Activated CD8-positive, alpha-beta T cell treated with anti-CD3 and anti-CD28 coated beads for 36 hours (primary cell): ENCODE results near the gene DPM3. TPM values are rescaled to one million over a fixed set of nuclear protein-coding genes. Genes with fewer than 3 reads are reported as not detected.

Source experiments
- ATAC-seq: fragments of 200-7000 bp; cut with Tn5 transposase; one replicate; pipeline ENCODE4 v1.10.0; 2021; ENCODE audit warnings: mild to moderate bottlenecking, moderate library complexity
- CTCF ChIA-PET: fragments of 350-600 bp; sonication (Branson Sonifier 250); formaldehyde crosslinking; loops from one replicate; lab custom pipeline; 2021; ENCODE audit warnings: antibody characterized with exemption; lab: Charles Lee
- POLR2A ChIA-PET: fragments of 350-600 bp; sonication (Branson Sonifier 250); formaldehyde crosslinking; loops from one replicate; lab custom pipeline; 2021; ENCODE audit warnings: antibody characterized with exemption; lab: Charles Lee
- DNase-seq: peaks from one replicate; pipeline ENCODE4 v3.0.0-alpha.2; 2020
- H3K27ac Mint-ChIP-seq: one replicate; pipeline ENCODE4 v1.8.0; 2021; ENCODE audit warnings: mild to moderate bottlenecking, mixed read lengths
- H3K27me3 Mint-ChIP-seq: one replicate; pipeline ENCODE4 v1.8.0; 2021; ENCODE audit warnings: mixed read lengths
- H3K36me3 Mint-ChIP-seq: one replicate; pipeline ENCODE4 v1.8.0; 2021; ENCODE audit warnings: low read depth, mixed read lengths
- H3K4me1 Mint-ChIP-seq: one replicate; pipeline ENCODE4 v1.8.0; 2021; ENCODE audit warnings: low read depth, mixed read lengths
- H3K4me3 Mint-ChIP-seq: one replicate; pipeline ENCODE4 v1.8.0; 2021; ENCODE audit warnings: mild to moderate bottlenecking, moderate library complexity, mixed read lengths
- H3K9me3 Mint-ChIP-seq: one replicate; pipeline ENCODE4 v1.8.0; 2021; ENCODE audit warnings: mixed read lengths
- intact Hi-C: fragments of 100-400 bp; cut with micrococcal nuclease; formaldehyde crosslinking; loops from one replicate; pipeline ENCODE4 v1.10.0; 2022
- total RNA-seq, 2 experiments: library from RNA; stranded (reverse); gene quantifications; one replicate each; pipeline ENCODE4 v1.2.3, GENCODE V29; 2021
- TF ChIP-seq, protein P1 (sequence below): fragments of 200-600 bp; IDR thresholded peaks from one replicate; pipeline ENCODE4 v1.8.0; 2022; ENCODE audit warnings: antibody characterized with exemption, mild to moderate bottlenecking

The DPM3 gene
- total RNA-seq, 2 experiments from 2014 or later = 37.1 to 38.1 TPM

GRCh38 chr1:155099331-155099730 is 41.0 kb downstream of the DPM3 start:
- ChIA-PET CTCF (interaction anchor here (0.8 to 2.8 kb wide), 5 partner anchors 68 to 74 kb away, joined by 3 to 14 read pairs (median 6); partner anchors contain the start of gene KRTCAP2), POLR2A (no interaction called here)
- no peak overlapping the region for H3K4me3 Mint-ChIP-seq
- no peaks in the 10 kb centered on the region for H3K9me3 Mint-ChIP-seq
- peaks cover 12% of the 10 kb centered on the region for H3K27me3 Mint-ChIP-seq
- no peak overlapping the region for H3K27ac Mint-ChIP-seq
- TF ChIP-seq, protein P1, sequence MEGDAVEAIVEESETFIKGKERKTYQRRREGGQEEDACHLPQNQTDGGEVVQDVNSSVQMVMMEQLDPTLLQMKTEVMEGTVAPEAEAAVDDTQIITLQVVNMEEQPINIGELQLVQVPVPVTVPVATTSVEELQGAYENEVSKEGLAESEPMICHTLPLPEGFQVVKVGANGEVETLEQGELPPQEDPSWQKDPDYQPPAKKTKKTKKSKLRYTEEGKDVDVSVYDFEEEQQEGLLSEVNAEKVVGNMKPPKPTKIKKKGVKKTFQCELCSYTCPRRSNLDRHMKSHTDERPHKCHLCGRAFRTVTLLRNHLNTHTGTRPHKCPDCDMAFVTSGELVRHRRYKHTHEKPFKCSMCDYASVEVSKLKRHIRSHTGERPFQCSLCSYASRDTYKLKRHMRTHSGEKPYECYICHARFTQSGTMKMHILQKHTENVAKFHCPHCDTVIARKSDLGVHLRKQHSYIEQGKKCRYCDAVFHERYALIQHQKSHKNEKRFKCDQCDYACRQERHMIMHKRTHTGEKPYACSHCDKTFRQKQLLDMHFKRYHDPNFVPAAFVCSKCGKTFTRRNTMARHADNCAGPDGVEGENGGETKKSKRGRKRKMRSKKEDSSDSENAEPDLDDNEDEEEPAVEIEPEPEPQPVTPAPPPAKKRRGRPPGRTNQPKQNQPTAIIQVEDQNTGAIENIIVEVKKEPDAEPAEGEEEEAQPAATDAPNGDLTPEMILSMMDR = no peak
- ATAC-seq (no peak), DNase-seq (no peak)
- no peaks in the 10 kb centered on the region for H3K4me1 Mint-ChIP-seq
- intact Hi-C loops = no loop called here
- no peaks in the 10 kb centered on the region for H3K36me3 Mint-ChIP-seq

GRCh38 chr1:155094622-155094948 is 45.7 kb downstream of the DPM3 start:
- peaks cover 12% of the 10 kb centered on the region for H3K27me3 Mint-ChIP-seq
- intact Hi-C loops = loop anchor here (2.0 kb wide), 1 partner anchor 72 kb away; no protein-coding TSS in a partner anchor
- POLR2A ChIA-PET = no interaction called here
- TF ChIP-seq, protein P1 = no peak
- DNase-seq (no peak), ATAC-seq (no peak)
- CTCF ChIA-PET = interaction anchor here (1.2 to 2.1 kb wide), 5 partner anchors 9 to 78 kb away, joined by 3 to 21 read pairs (median 10); partner anchors contain the start of gene KRTCAP2
- no peak overlapping the region for H3K27ac Mint-ChIP-seq
- no peaks in the 10 kb centered on the region for H3K36me3 Mint-ChIP-seq
- H3K9me3 Mint-ChIP-seq = no peaks in the 10 kb centered on the region
- H3K4me3 Mint-ChIP-seq = no peak overlapping the region
- peaks cover 2% of the 10 kb centered on the region for H3K4me1 Mint-ChIP-seq

DNA sequence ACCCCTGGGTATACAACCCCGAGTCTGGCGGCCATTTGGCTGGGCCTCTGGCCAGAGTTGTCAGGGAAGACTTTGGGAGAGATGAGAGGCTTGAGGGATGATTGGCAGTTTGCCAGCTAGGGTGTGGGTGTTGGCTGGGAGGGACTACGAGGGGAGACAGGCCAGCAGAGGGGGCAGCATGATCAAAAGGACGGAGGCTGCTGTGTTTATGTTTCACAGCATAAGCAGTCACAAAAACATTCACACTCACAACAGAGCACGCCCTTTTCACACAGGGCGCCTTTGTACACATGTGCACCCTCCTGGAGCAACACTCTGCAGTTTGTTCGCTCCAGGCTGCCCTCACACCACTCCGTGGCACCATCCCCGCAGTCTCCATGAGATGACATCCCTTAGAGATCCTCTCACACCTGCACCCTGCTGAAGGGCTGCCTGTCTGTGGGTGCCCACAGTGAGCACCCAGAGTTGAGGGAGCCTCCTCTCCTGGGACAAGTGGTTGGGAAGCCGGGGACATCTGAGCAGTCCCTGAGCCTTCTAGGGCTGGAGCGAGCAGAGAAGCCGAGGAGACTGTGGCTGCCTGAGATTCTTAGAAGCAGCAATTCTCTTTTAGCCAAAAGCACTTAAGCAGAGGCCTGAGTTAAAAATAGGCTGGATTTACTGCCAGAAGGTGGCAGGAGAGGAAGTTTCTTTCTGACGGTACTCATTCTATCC is 46.3 kb downstream of the DPM3 start:
- H3K9me3 Mint-ChIP-seq = no peaks in the 10 kb centered on the region
- H3K27ac Mint-ChIP-seq = no peak overlapping the region
- CTCF ChIA-PET = interaction anchor here (1.2 to 6.8 kb wide), 6 partner anchors 8 to 79 kb away, joined by 3 to 312 read pairs (median 12); partner anchors contain the start of genes KRTCAP2 and TRIM46
- ATAC-seq (peak; percentile 52), DNase-seq (no peak)
- POLR2A ChIA-PET = no interaction called here
- intact Hi-C loops = loop anchor here (2.0 kb wide), 1 partner anchor 73 kb away; no protein-coding TSS in a partner anchor
- H3K4me3 Mint-ChIP-seq = no peak overlapping the region
- H3K36me3 Mint-ChIP-seq = no peaks in the 10 kb centered on the region
- peaks cover 2% of the 10 kb centered on the region for H3K4me1 Mint-ChIP-seq
- peaks cover 12% of the 10 kb centered on the region for H3K27me3 Mint-ChIP-seq
- TF ChIP-seq, protein P1 = no peak

GRCh38 chr1:155092641-155093040 is 47.7 kb downstream of the DPM3 start:
- Mint-ChIP-seq H3K9me3 (no peaks in the 10 kb centered on the region), H3K4me1 (peaks cover 2% of the 10 kb centered on the region), H3K4me3 (no peak overlapping the region), H3K27me3 (peaks cover 9% of the 10 kb centered on the region), H3K36me3 (no peaks in the 10 kb centered on the region), H3K27ac (no peak overlapping the region)
- ATAC-seq (no peak), DNase-seq (no peak)
- intact Hi-C loops = no loop called here
- TF ChIP-seq, protein P1 = no peak
- ChIA-PET CTCF (interaction anchor here (0.8 to 6.8 kb wide), 5 partner anchors 19 to 373 kb away, joined by 3 to 312 read pairs (median 11); partner anchors contain the start of genes KRTCAP2 and TRIM46), POLR2A (no interaction called here)

DNA sequence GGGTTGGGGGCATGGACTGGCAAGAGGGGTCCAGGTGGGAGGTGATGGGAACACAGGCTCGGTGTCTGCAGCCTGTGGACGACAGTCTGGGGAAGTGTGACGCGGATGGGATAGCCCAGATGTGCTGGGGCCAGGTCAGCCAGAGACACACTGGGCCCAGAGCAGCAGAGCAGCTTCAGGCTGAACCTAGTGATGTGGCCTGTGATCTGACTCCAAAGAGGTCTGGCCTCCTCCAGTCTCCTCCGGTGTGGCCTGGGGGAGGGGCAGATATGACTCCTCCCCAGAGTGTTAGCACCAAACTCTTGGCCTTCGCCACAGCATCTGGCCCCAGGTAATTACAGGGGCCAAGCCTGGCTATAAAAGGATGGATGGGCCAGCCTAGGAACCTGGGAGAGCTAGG is 48.2 kb downstream of the DPM3 start:
- Mint-ChIP-seq H3K4me1 (peaks cover 2% of the 10 kb centered on the region), H3K27me3 (peaks cover 9% of the 10 kb centered on the region), H3K4me3 (no peak overlapping the region), H3K36me3 (no peaks in the 10 kb centered on the region), H3K9me3 (no peaks in the 10 kb centered on the region), H3K27ac (no peak overlapping the region)
- TF ChIP-seq, protein P1 = no peak
- ChIA-PET CTCF (interaction anchor here (0.6 to 6.8 kb wide), 38 partner anchors 8 to 374 kb away, joined by 3 to 312 read pairs (median 6); partner anchors contain the start of genes EFNA3, KRTCAP2, PMVK and SLC50A1), POLR2A (interaction anchor here (0.7 to 1.7 kb wide), 4 partner anchors 13 to 76 kb away, joined by 3 to 10 read pairs (median 4); partner anchors contain the start of gene SLC50A1)
- intact Hi-C loops = no loop called here
- ATAC-seq (no peak), DNase-seq (no peak)
